Measurements from ENCODE around the gene RGS18. TPM values are rescaled to one million over a fixed set of nuclear protein-coding genes. Genes with fewer than 3 reads are reported as not detected.

The RGS18 gene
- total and polyA plus RNA-seq, 9 of the 15 experiments (the other 6 are each of a cell fraction or from before 2014, with no cell fraction given) = 0.03 to 0.11 (median 0.05) TPM; not detected in 5

GRCh38 chr1:192170196-192170984, 12.1 kb downstream of the RGS18 start (continued):
- TF ChIP-seq ZMIZ1 (IDR thresholded peaks at IDR 0.05; ENCODE audit: low read depth in 2 of 2, low read length in 2 of 2) = no peak
- no peak for TF ChIP-seq ZC3H11A (IDR thresholded peaks at IDR 0.05; ENCODE audit: low read depth, low read length)
- no peak for TF ChIP-seq ZFX (CRISPR knock-in tag; IDR thresholded peaks at IDR 0.05)
- no peak for TF ChIP-seq CTCFL (IDR thresholded peaks at IDR 0.05; ENCODE audit: borderline replicate concordance, insufficient read depth, low read depth, low read length, poor library complexity, severe bottlenecking)
- no peak for TF ChIP-seq ADNP (tag; IDR thresholded peaks at IDR 0.05)
- no peak for TF ChIP-seq NFXL1 (CRISPR knock-in tag; IDR thresholded peaks at IDR 0.05)
- TF ChIP-seq ZNF561 (CRISPR knock-in tag; conservative IDR thresholded peaks at IDR 0.05) = no peak
- no peak for TF ChIP-seq ZNF347 (CRISPR knock-in tag; IDR thresholded peaks at IDR 0.05; ENCODE audit: low read depth)
- TF ChIP-seq NR2C1 (IDR thresholded peaks at IDR 0.05) = 0 out of 2 replicates have a peak, but pooled peaks have one; percentile 24
- no peak for TF ChIP-seq NR2C1 (tag; IDR thresholded peaks at IDR 0.05)
- TF ChIP-seq LEF1 (IDR thresholded peaks at IDR 0.05) = no peak
- TF ChIP-seq ZNF444 (CRISPR knock-in tag; IDR thresholded peaks at IDR 0.05) = no peak
- TF ChIP-seq FOXK2 (conservative IDR thresholded peaks at IDR 0.05 in 1 of 2, IDR thresholded peaks at IDR 0.05 in 1 of 2; ENCODE audit: low read depth in 2 of 2) = peak in 1 of 2 experiments; percentile 46; a peak in 1 of 4 replicates
- TF ChIP-seq ELF4 (CRISPR knock-in tag; IDR thresholded peaks at IDR 0.05) = no peak
- TF ChIP-seq TFE3 (CRISPR knock-in tag; IDR thresholded peaks at IDR 0.05) = no peak
- no peak for TF ChIP-seq SRSF3 (IDR thresholded peaks at IDR 0.05; ENCODE audit: insufficient read depth, low read length)
- peak; percentile 49; the same call in 1 of the 2 replicates for TF ChIP-seq CHAMP1 (IDR thresholded peaks at IDR 0.05)
- no peak for TF ChIP-seq SLC30A9 (CRISPR knock-in tag; IDR thresholded peaks at IDR 0.05)
